ENCODE data around the gene MNAT1. TPM values are rescaled to one million over a fixed set of nuclear protein-coding genes. Genes with fewer than 3 reads are reported as not detected.

The MNAT1 gene
- total RNA-seq, 1 donor from 2014 or later: 114 TPM

- H3K4me1 Mint-ChIP-seq: peaks cover 11% of the 10 kb centered on the region
- H3K4me2 ChIP-seq: peak within 1 kb of the TSS; percentile 87
- peaks cover 19% of the 10 kb centered on the region for H3F3A ChIP-seq (ENCODE audit: low read depth)
- H3K36me3 Mint-ChIP-seq: peaks cover 2% of the 10 kb centered on the region
- H3K27me3 Mint-ChIP-seq (ENCODE audit: insufficient read depth, low read depth): peaks cover 2% of the 10 kb centered on the region
- no peaks in the 10 kb centered on the region for H4K20me1 ChIP-seq (ENCODE audit: low read depth)
- peaks cover 14% of the 10 kb centered on the region for H3K4me1 ChIP-seq
- H3K9me3 ChIP-seq (ENCODE audit: low read depth): no peaks in the 10 kb centered on the region
- H3K27ac ChIP-seq: peak within 1 kb of the TSS; percentile 62
- peak within 1 kb of the TSS; percentile 85 for H2AFZ ChIP-seq (replicated peaks)
- H3K79me2 ChIP-seq (ENCODE audit: low read depth): peaks cover 40% of the 10 kb centered on the region
- no peak within 1 kb of the TSS for H3K4me3 Mint-ChIP-seq
- no peaks in the 10 kb centered on the region for H3K9me3 Mint-ChIP-seq
- TF ChIP-seq CTCF (IDR thresholded peaks at IDR 0.05): no peak
- TF ChIP-seq EZH2 (IDR thresholded peaks at IDR 0.05): no peak
- no peak for TF ChIP-seq EZH2phosphoT487 (IDR thresholded peaks at IDR 0.05)
- peaks cover 12% of the 10 kb centered on the region for H3K36me3 ChIP-seq
- no peak within 1 kb of the TSS for H3K27ac Mint-ChIP-seq
- peak; percentile 95 for DNase-seq (ENCODE audit: low spot score)
- no peaks in the 10 kb centered on the region for H3K27me3 ChIP-seq
- H3K9ac ChIP-seq: peak within 1 kb of the TSS; percentile 55
- H3K4me3 ChIP-seq: peak within 1 kb of the TSS; percentile 79
Observed at GRCh38 chr14:60980811-60981632, 246.5 kb downstream of the MNAT1 start, which contains the start of the genes SLC38A6 and TRMT5. Gene SLC38A6 (plus strand): TSS chr14:60981245. CDS start chr14:60981278, 33 bp downstream. Gene TRMT5 (minus strand): TSS chr14:60981079. CDS start chr14:60980973, 106 bp downstream.

DNA sequence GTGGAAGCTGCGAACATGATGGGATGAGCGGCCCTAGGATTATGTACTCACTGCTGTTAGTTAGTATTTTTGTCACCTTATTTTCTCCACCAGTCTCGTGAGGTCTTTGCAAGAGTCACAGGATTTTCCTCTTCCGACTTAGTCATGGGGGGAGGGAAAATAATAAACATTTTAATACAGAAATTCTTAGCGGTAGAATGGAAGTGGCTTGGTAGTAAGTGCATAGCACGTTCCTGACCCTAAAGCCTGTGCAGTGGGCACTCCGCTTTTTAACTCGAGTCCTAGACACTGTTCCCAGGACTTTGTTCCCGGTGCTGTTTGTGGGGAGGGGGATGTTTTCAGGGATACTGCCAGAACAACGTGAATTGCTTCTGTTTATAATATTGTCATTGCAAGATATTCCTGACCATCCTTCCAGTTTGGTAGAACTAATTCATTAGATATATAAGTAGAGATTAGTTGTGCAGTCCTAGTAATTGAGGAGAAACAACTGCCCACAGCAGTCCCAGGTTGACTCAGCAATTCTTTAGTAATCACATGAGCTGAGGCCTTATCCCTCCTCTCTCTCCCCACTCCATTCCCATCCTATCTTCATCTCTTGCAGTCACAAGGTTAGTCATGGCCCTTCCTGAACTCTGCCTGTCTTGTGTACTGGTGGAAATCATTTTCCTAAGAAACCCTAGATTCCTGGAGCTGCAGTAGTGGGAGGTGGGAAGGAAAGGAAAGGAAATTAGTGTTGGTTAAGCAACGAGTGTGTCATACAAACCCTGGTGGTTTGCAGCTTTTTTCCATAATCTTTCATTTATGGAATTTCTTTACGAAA is 247.3 kb downstream of the MNAT1 start:
- Histone ChIP-seq H3K36me3 (peaks cover 11% of the 10 kb centered on the region), H3K9me3 (ENCODE audit: low read depth) (no peaks in the 10 kb centered on the region), H3K4me3 (peak overlapping the region; percentile 79), H3K4me1 (peaks cover 14% of the 10 kb centered on the region), H3K79me2 (ENCODE audit: low read depth) (peaks cover 40% of the 10 kb centered on the region), H2AFZ (replicated peaks) (peak overlapping the region; percentile 85), H3K27ac (no peak overlapping the region), H3K9ac (peak overlapping the region; percentile 55), H3K4me2 (peak overlapping the region; percentile 87), H3K27me3 (no peaks in the 10 kb centered on the region), H4K20me1 (ENCODE audit: low read depth) (no peaks in the 10 kb centered on the region), H3F3A (ENCODE audit: low read depth) (peaks cover 19% of the 10 kb centered on the region)
- Mint-ChIP-seq H3K36me3 (peaks cover 2% of the 10 kb centered on the region), H3K27ac (no peak overlapping the region), H3K4me1 (peaks cover 11% of the 10 kb centered on the region), H3K9me3 (no peaks in the 10 kb centered on the region), H3K4me3 (no peak overlapping the region), H3K27me3 (ENCODE audit: insufficient read depth, low read depth) (peaks cover 2% of the 10 kb centered on the region)
- no peak for TF ChIP-seq EZH2phosphoT487 (IDR thresholded peaks at IDR 0.05)
- TF ChIP-seq CTCF (IDR thresholded peaks at IDR 0.05): no peak
- no peak for TF ChIP-seq EZH2 (IDR thresholded peaks at IDR 0.05)
- DNase-seq (ENCODE audit: low spot score): peak; percentile 19

- Histone ChIP-seq H3K4me1 (peaks cover 10% of the 10 kb centered on the region), H3K4me3 (no peak overlapping the region), H3F3A (ENCODE audit: low read depth) (peaks cover 18% of the 10 kb centered on the region), H3K36me3 (no peaks in the 10 kb centered on the region), H4K20me1 (ENCODE audit: low read depth) (no peaks in the 10 kb centered on the region), H3K27ac (no peak overlapping the region), H3K9ac (no peak overlapping the region), H2AFZ (replicated peaks) (no peak overlapping the region), H3K79me2 (ENCODE audit: low read depth) (peaks cover 22% of the 10 kb centered on the region), H3K27me3 (no peaks in the 10 kb centered on the region), H3K9me3 (ENCODE audit: low read depth) (no peaks in the 10 kb centered on the region), H3K4me2 (no peak overlapping the region)
- Mint-ChIP-seq H3K4me1 (peaks cover 4% of the 10 kb centered on the region), H3K4me3 (no peak overlapping the region), H3K27ac (no peak overlapping the region), H3K36me3 (no peaks in the 10 kb centered on the region), H3K9me3 (no peaks in the 10 kb centered on the region), H3K27me3 (ENCODE audit: insufficient read depth, low read depth) (peaks cover 2% of the 10 kb centered on the region)
- DNase-seq (ENCODE audit: low spot score): no peak
- no peak for TF ChIP-seq CTCF (IDR thresholded peaks at IDR 0.05)
- TF ChIP-seq EZH2 (IDR thresholded peaks at IDR 0.05): no peak
Observed at GRCh38 chr14:60984196-60984595, 249.6 kb downstream of the MNAT1 start.

Data from neural progenitor cell (in vitro differentiated cells).